ENCODE measurements around the gene TAS2R31. TPM values are rescaled to one million over a fixed set of nuclear protein-coding genes. Genes with fewer than 3 reads are reported as not detected.
A peak's percentile ranks its signal among the peaks of the same experiment; 100 is the strongest.

The TAS2R31 gene
- polyA plus RNA-seq, 2 of the 4 experiments (the other 2 are of a cell fraction), result 0.17 to 1.1 TPM

DNA sequence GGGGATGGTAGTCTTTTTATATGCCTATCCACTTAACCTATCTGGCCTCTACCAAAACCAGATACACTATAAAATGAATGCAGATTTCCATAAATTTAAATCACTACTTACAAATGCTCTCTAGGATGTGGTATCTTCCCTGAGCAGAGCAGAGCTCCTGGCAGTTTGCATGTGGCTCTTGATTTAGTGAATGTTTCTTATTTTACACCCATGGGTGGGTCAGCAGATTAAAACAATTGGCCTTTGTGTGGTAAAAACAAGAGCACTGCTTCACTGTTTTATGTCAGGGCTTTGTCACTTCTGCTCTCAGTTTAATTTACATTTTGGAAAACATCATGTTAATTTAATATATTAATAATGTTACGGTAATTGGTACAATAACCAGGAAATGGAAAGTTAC is 14.3 kb downstream of the TAS2R31 start:
- ATAC-seq (no peak), FAIRE-seq (no peak), DNase-seq (ENCODE audit: low read depth in 1 of 2, low spot score in 1 of 2) (no peak)
- H3K4me2 ChIP-seq, result no peak overlapping the region
- H3K4me1 ChIP-seq, result peaks cover 8% of the 10 kb centered on the region; the same call in 1 of the 3 replicates
- H3K4me3 ChIP-seq, result no peak overlapping the region
- WGBS (ENCODE audit: missing lambda C conversion rate), result 95% methylated on average over 1 of the region's 1 CpG
- no peaks in the 10 kb centered on the region for H3K9me3 ChIP-seq
- H3K27ac ChIP-seq, result no peak overlapping the region
- ChIA-PET POLR2A (no interaction called here), CTCF (no interaction called here)
- TF ChIP-seq ZNF302 (CRISPR knock-in tag; IDR thresholded peaks at IDR 0.05) (no peak), MAFK (IDR thresholded peaks at IDR 0.05; ENCODE audit: partially characterized antibody) (no peak), RAD21 (conservative IDR thresholded peaks at IDR 0.05 in 1 of 2, IDR thresholded peaks at IDR 0.05 in 1 of 2) (no peak), HOXB13 (CRISPR knock-in tag; IDR thresholded peaks at IDR 0.05; ENCODE audit: low read depth) (no peak), TP53 (CRISPR knock-in tag; IDR thresholded peaks at IDR 0.05) (no peak), HEYL (CRISPR knock-in tag; IDR thresholded peaks at IDR 0.05) (no peak), EHF (CRISPR knock-in tag; IDR thresholded peaks at IDR 0.05) (no peak), JUN (IDR thresholded peaks at IDR 0.05) (no peak), POLR2AphosphoS2 (conservative IDR thresholded peaks at IDR 0.05; ENCODE audit: low read length) (no peak), CBX2 (IDR thresholded peaks at IDR 0.05; ENCODE audit: borderline replicate concordance, low read depth) (no peak), ESRRA (IDR thresholded peaks at IDR 0.05; ENCODE audit: borderline replicate concordance, low read length) (no peak)
- TF ChIP-seq, protein P1, sequence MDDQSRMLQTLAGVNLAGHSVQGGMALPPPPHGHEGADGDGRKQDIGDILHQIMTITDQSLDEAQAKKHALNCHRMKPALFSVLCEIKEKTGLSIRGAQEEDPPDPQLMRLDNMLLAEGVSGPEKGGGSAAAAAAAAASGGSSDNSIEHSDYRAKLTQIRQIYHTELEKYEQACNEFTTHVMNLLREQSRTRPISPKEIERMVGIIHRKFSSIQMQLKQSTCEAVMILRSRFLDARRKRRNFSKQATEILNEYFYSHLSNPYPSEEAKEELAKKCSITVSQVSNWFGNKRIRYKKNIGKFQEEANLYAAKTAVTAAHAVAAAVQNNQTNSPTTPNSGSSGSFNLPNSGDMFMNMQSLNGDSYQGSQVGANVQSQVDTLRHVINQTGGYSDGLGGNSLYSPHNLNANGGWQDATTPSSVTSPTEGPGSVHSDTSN (IDR thresholded peaks at IDR 0.05), result no peak
- TF ChIP-seq, protein P2, sequence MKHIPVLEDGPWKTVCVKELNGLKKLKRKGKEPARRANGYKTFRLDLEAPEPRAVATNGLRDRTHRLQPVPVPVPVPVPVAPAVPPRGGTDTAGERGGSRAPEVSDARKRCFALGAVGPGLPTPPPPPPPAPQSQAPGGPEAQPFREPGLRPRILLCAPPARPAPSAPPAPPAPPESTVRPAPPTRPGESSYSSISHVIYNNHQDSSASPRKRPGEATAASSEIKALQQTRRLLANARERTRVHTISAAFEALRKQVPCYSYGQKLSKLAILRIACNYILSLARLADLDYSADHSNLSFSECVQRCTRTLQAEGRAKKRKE (CRISPR knock-in tag; IDR thresholded peaks at IDR 0.05; ENCODE audit: low read depth), result no peak

DNA sequence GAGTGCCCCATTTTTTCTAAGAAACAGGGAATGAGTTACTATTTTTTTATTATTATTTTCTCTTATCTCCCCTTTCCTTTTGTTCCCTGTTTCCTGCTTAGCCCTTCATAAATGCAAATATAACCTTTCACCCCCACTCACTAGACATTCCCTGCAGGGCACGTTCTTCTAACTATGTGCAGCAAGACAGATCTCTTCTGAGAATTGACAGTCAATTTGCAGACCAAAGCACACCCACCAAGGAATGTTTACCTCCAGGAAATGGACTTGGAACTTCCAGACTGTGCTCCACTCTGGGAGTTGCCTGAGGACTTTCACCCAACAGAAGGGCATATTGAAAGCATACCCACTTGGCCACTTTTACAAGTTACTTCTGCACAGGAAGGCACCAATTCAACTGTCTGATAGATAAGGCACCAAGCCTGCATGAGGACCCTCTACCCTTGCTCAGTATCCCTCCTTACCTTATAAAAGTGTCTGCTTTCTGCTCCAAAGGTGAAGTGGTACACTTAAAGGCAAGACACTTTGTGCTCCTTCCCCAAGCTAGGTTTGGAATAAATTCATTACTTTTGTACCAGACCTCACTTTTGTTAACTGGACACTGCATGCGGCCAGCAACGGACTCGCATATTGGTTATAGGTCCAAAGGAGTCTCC is 15.3 kb downstream of the TAS2R31 start:
- peak overlapping the region; percentile 3; the same call in 1 of the 3 replicates for H3K4me2 ChIP-seq
- DNase-seq (ENCODE audit: low read depth in 1 of 2, low spot score in 1 of 2) (peak in 1 of 2 experiments; percentile 4), ATAC-seq (peak in 1 of 2 experiments; percentile 43; a peak in 3 of 6 replicates), FAIRE-seq (no peak)
- TF ChIP-seq NR3C1 (IDR thresholded peaks at IDR 0.05), result no peak
- no peak for TF ChIP-seq HOXB13 (CRISPR knock-in tag; IDR thresholded peaks at IDR 0.05; ENCODE audit: low read depth)
- no peaks in the 10 kb centered on the region for H3K9me3 ChIP-seq
- peaks cover 8% of the 10 kb centered on the region; the same call in 1 of the 3 replicates for H3K4me1 ChIP-seq
- H3K27ac ChIP-seq, result no peak overlapping the region
- CTCF ChIA-PET, result no interaction called here
- POLR2A ChIA-PET, result no interaction called here
- H3K4me3 ChIP-seq, result no peak overlapping the region
- 74% methylated on average over 4 of the region's 4 CpGs for WGBS (ENCODE audit: missing lambda C conversion rate)

DNA sequence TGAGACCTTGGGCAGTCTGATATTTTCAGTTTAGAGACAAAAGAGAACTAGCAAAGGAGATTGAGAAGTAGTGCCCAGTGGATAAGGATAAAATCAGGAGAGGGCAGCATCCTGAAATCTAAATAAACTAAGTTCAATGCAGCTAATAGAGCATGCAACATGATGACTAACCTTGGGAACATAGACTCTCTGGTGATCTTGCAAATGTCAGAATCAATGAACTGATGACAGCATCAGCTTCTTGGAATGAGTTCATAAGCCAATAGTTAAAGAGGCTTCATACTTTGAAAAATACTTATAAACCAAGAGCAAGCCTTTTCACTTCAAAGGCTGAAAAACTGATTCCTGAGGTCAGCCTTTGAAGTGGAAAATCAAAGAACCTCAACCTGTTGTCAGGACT is 17.0 kb downstream of the TAS2R31 start:
- Histone ChIP-seq H3K4me1 (peaks cover 8% of the 10 kb centered on the region; the same call in 1 of the 3 replicates), H3K4me3 (no peak overlapping the region), H3K9me3 (no peaks in the 10 kb centered on the region), H3K27ac (no peak overlapping the region), H3K4me2 (no peak overlapping the region)
- FAIRE-seq (peak; percentile 59), ATAC-seq (no peak), DNase-seq (ENCODE audit: low read depth in 1 of 2, low spot score in 1 of 2) (no peak)
- POLR2A ChIA-PET, result no interaction called here
- CTCF ChIA-PET, result no interaction called here
- TF ChIP-seq, protein P3, sequence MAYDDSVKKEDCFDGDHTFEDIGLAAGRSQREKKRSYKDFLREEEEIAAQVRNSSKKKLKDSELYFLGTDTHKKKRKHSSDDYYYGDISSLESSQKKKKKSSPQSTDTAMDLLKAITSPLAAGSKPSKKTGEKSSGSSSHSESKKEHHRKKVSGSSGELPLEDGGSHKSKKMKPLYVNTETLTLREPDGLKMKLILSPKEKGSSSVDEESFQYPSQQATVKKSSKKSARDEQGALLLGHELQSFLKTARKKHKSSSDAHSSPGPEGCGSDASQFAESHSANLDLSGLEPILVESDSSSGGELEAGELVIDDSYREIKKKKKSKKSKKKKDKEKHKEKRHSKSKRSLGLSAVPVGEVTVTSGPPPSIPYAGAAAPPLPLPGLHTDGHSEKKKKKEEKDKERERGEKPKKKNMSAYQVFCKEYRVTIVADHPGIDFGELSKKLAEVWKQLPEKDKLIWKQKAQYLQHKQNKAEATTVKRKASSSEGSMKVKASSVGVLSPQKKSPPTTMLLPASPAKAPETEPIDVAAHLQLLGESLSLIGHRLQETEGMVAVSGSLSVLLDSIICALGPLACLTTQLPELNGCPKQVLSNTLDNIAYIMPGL (CRISPR knock-in tag; IDR thresholded peaks at IDR 0.05; ENCODE audit: borderline replicate concordance), result no peak
- TF ChIP-seq RAD21 (conservative IDR thresholded peaks at IDR 0.05 in 1 of 2, IDR thresholded peaks at IDR 0.05 in 1 of 2) (no peak), JUNB (IDR thresholded peaks at IDR 0.05) (no peak), POLR2AphosphoS2 (conservative IDR thresholded peaks at IDR 0.05; ENCODE audit: low read length) (no peak), KDM1A (IDR thresholded peaks at IDR 0.05; ENCODE audit: low read depth) (no peak), GATA3 (IDR thresholded peaks at IDR 0.05; ENCODE audit: borderline replicate concordance) (no peak), NR3C1 (IDR thresholded peaks at IDR 0.05) (no peak), HEYL (CRISPR knock-in tag; IDR thresholded peaks at IDR 0.05) (no peak)
- TF ChIP-seq, protein P4, sequence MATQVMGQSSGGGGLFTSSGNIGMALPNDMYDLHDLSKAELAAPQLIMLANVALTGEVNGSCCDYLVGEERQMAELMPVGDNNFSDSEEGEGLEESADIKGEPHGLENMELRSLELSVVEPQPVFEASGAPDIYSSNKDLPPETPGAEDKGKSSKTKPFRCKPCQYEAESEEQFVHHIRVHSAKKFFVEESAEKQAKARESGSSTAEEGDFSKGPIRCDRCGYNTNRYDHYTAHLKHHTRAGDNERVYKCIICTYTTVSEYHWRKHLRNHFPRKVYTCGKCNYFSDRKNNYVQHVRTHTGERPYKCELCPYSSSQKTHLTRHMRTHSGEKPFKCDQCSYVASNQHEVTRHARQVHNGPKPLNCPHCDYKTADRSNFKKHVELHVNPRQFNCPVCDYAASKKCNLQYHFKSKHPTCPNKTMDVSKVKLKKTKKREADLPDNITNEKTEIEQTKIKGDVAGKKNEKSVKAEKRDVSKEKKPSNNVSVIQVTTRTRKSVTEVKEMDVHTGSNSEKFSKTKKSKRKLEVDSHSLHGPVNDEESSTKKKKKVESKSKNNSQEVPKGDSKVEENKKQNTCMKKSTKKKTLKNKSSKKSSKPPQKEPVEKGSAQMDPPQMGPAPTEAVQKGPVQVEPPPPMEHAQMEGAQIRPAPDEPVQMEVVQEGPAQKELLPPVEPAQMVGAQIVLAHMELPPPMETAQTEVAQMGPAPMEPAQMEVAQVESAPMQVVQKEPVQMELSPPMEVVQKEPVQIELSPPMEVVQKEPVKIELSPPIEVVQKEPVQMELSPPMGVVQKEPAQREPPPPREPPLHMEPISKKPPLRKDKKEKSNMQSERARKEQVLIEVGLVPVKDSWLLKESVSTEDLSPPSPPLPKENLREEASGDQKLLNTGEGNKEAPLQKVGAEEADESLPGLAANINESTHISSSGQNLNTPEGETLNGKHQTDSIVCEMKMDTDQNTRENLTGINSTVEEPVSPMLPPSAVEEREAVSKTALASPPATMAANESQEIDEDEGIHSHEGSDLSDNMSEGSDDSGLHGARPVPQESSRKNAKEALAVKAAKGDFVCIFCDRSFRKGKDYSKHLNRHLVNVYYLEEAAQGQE (IDR thresholded peaks at IDR 0.05), result no peak
- TF ChIP-seq, protein P2 (CRISPR knock-in tag; IDR thresholded peaks at IDR 0.05; ENCODE audit: low read depth), result no peak
- TF ChIP-seq, protein P5, sequence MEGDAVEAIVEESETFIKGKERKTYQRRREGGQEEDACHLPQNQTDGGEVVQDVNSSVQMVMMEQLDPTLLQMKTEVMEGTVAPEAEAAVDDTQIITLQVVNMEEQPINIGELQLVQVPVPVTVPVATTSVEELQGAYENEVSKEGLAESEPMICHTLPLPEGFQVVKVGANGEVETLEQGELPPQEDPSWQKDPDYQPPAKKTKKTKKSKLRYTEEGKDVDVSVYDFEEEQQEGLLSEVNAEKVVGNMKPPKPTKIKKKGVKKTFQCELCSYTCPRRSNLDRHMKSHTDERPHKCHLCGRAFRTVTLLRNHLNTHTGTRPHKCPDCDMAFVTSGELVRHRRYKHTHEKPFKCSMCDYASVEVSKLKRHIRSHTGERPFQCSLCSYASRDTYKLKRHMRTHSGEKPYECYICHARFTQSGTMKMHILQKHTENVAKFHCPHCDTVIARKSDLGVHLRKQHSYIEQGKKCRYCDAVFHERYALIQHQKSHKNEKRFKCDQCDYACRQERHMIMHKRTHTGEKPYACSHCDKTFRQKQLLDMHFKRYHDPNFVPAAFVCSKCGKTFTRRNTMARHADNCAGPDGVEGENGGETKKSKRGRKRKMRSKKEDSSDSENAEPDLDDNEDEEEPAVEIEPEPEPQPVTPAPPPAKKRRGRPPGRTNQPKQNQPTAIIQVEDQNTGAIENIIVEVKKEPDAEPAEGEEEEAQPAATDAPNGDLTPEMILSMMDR (IDR thresholded peaks at IDR 0.05), result no peak
- TF ChIP-seq, protein P6, sequence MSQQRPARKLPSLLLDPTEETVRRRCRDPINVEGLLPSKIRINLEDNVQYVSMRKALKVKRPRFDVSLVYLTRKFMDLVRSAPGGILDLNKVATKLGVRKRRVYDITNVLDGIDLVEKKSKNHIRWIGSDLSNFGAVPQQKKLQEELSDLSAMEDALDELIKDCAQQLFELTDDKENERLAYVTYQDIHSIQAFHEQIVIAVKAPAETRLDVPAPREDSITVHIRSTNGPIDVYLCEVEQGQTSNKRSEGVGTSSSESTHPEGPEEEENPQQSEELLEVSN (IDR thresholded peaks at IDR 0.05; ENCODE audit: borderline replicate concordance, low read depth), result no peak
